ENCODE measurements around the gene MUSK. TPM values are rescaled to one million over a fixed set of nuclear protein-coding genes. Genes with fewer than 3 reads are reported as not detected.

The MUSK gene
- total and polyA plus RNA-seq, 2 of the 8 experiments (the other 6 are each of a cell fraction or from before 2014, with no cell fraction given), result not detected

DNA sequence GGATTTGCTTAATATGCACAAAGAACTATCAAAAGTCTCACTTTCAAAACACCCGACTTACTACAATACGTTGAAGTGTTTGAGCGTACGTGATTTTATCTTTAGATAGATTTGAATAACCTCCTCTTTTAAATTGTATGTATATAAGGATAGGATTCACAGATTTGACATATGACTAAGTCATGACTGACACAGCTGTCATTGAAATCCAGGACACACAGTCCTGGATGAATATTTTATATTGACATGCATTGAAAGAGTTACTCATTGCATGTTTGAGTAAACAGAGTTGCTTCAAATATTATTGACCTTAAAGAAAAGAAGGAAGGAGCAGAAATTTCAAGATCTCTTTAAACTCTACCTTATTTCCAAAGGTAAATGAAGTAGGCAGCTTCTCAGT, 3.3 kb downstream of the MUSK start:
- Histone ChIP-seq H3K36me3 (ENCODE audit: control insufficient read depth in 2 of 4, insufficient read depth in 4 of 4, low read length in 3 of 4) (no peaks in the 10 kb centered on the region), H2AFZ (ENCODE audit: low read length) (no peak overlapping the region), H3K79me1 (ENCODE audit: low read depth, low read length) (no peaks in the 10 kb centered on the region), H3K27ac (ENCODE audit: low read depth, low read length) (no peak overlapping the region), H3K56ac (replicated peaks; ENCODE audit: insufficient read length, low read depth, low read length) (no peak overlapping the region), H3K9ac (replicated peaks in 1 of 4; ENCODE audit: extremely low read depth in 1 of 4, low read depth in 3 of 4, low read length in 3 of 4) (no peak overlapping the region), H3K23ac (ENCODE audit: insufficient read length) (no peak overlapping the region), H2BK12ac (ENCODE audit: low read depth, low read length) (no peak overlapping the region), H2BK15ac (ENCODE audit: low read length) (no peak overlapping the region), H2AK5ac (ENCODE audit: low read depth, low read length) (no peak overlapping the region), H2BK5ac (ENCODE audit: low read depth, low read length) (no peak overlapping the region), H4K5ac (ENCODE audit: insufficient read length, low read depth, low read length) (no peak overlapping the region), H3K9me3 (ENCODE audit: insufficient read depth in 2 of 2, low read depth in 1 of 2, low read length in 1 of 2) (no peaks in the 10 kb centered on the region), H3K4me1 (replicated peaks in 1 of 4; ENCODE audit: control insufficient read depth in 3 of 4, insufficient read depth in 4 of 4, low read length in 3 of 4) (no peaks in the 10 kb centered on the region), H4K20me1 (replicated peaks in 1 of 2; ENCODE audit: control insufficient read depth in 1 of 2, insufficient read depth in 2 of 2, low read length in 2 of 2) (no peaks in the 10 kb centered on the region), H3K4me3 (ENCODE audit: extremely low read depth in 1 of 4, insufficient read depth in 2 of 4, low read depth in 3 of 4, low read length in 4 of 4) (no peak overlapping the region), H3K4me2 (ENCODE audit: insufficient read depth in 1 of 2, low read depth in 2 of 2, low read length in 2 of 2) (no peak overlapping the region), H3K18ac (ENCODE audit: extremely low read depth, low read length) (no peak overlapping the region), H3K4ac (replicated peaks; ENCODE audit: insufficient read length, low read depth, low read length) (no peak overlapping the region), H3K14ac (ENCODE audit: insufficient read length) (no peak overlapping the region), H3K79me2 (ENCODE audit: control insufficient read depth in 1 of 2, insufficient read depth in 2 of 2, low read length in 2 of 2) (no peaks in the 10 kb centered on the region), H3K27me3 (replicated peaks in 1 of 4; ENCODE audit: control insufficient read depth in 3 of 4, extremely low read depth in 1 of 4, insufficient read depth in 3 of 4, low read length in 3 of 4) (no peaks in the 10 kb centered on the region), H3K23me2 (ENCODE audit: low read depth, low read length) (no peaks in the 10 kb centered on the region), H2BK20ac (ENCODE audit: low read length) (no peak overlapping the region), H4K8ac (ENCODE audit: extremely low read depth, insufficient read depth, low read length) (no peak overlapping the region), H4K91ac (replicated peaks; ENCODE audit: insufficient read length, low read length) (no peak overlapping the region), H2BK120ac (replicated peaks; ENCODE audit: low read depth, low read length) (no peak overlapping the region)
- TF ChIP-seq, protein P1, sequence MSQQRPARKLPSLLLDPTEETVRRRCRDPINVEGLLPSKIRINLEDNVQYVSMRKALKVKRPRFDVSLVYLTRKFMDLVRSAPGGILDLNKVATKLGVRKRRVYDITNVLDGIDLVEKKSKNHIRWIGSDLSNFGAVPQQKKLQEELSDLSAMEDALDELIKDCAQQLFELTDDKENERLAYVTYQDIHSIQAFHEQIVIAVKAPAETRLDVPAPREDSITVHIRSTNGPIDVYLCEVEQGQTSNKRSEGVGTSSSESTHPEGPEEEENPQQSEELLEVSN (IDR thresholded peaks at IDR 0.05), result no peak
- TF ChIP-seq NANOG (IDR thresholded peaks at IDR 0.05; ENCODE audit: insufficient read depth, low read depth, low read length, poor library complexity, severe bottlenecking), result no peak
- no peak for TF ChIP-seq SIX5 (IDR thresholded peaks at IDR 0.05; ENCODE audit: low read depth, low read length)
- TF ChIP-seq HDAC6 (IDR thresholded peaks at IDR 0.05; ENCODE audit: low read depth, low read length), result no peak
- TF ChIP-seq CEBPB (IDR thresholded peaks at IDR 0.05; ENCODE audit: low read depth, low read length), result no peak
- TF ChIP-seq GABPA (IDR thresholded peaks at IDR 0.05; ENCODE audit: borderline replicate concordance, insufficient read depth, low read length), result no peak
- TF ChIP-seq, protein P2, sequence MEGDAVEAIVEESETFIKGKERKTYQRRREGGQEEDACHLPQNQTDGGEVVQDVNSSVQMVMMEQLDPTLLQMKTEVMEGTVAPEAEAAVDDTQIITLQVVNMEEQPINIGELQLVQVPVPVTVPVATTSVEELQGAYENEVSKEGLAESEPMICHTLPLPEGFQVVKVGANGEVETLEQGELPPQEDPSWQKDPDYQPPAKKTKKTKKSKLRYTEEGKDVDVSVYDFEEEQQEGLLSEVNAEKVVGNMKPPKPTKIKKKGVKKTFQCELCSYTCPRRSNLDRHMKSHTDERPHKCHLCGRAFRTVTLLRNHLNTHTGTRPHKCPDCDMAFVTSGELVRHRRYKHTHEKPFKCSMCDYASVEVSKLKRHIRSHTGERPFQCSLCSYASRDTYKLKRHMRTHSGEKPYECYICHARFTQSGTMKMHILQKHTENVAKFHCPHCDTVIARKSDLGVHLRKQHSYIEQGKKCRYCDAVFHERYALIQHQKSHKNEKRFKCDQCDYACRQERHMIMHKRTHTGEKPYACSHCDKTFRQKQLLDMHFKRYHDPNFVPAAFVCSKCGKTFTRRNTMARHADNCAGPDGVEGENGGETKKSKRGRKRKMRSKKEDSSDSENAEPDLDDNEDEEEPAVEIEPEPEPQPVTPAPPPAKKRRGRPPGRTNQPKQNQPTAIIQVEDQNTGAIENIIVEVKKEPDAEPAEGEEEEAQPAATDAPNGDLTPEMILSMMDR (IDR thresholded peaks at IDR 0.05; ENCODE audit: control extremely low read depth in 1 of 3, insufficient read depth in 1 of 3, low read depth in 1 of 3, low read length in 3 of 3), result no peak
- TF ChIP-seq TCF12 (IDR thresholded peaks at IDR 0.05; ENCODE audit: low read depth, low read length), result no peak
- TF ChIP-seq KDM5A (IDR thresholded peaks at IDR 0.05; ENCODE audit: low read length), result no peak
- TF ChIP-seq EZH2 (IDR thresholded peaks at IDR 0.05; ENCODE audit: low read depth, low read length, severe bottlenecking), result no peak
- no peak for TF ChIP-seq SP4 (IDR thresholded peaks at IDR 0.05; ENCODE audit: low read length)
- no peak for TF ChIP-seq SP2 (IDR thresholded peaks at IDR 0.05; ENCODE audit: low read length)
- DNase-seq (ENCODE audit: low read depth in 1 of 2, low spot score in 2 of 2) (no peak), FAIRE-seq (no peak)
- WGBS, 2 experiments (ENCODE audit: extremely low coverage in 1 of 2, insufficient coverage in 1 of 2, insufficient read length in 1 of 2, insufficient replicate concordance in 2 of 2, low coverage in 1 of 2, low lambda C conversion rate in 2 of 2, missing lambda C conversion rate in 1 of 2), result 93% methylated on average over 4 of the region's 4 CpGs; no CpG with 5 or more reads in 1 of the 2 experiments
- ChIA-PET POLR2A (ENCODE audit: partially characterized antibody) (interaction anchor here (0.5 kb wide), 1 partner anchor 839 kb away, joined by 5 read pairs; no protein-coding TSS in a partner anchor), CTCF (ENCODE audit: partially characterized antibody) (no interaction called here)
